Measurements from ENCODE around the gene SPAG8. TPM values are rescaled to one million over a fixed set of nuclear protein-coding genes. Genes with fewer than 3 reads are reported as not detected.

Gene SPAG8
- total and polyA plus RNA-seq, 10 of the 15 experiments (the other 5 are each of a cell fraction or from before 2014, with no cell fraction given) = 0.40 to 1.1 (median 0.72) TPM

GRCh38 chr9:35763803-35764202, 48.3 kb downstream of the SPAG8 start:
- H3K27me3 ChIP-seq (replicated peaks in 1 of 2; ENCODE audit: control insufficient read depth in 2 of 2, insufficient read depth in 2 of 2, low read length in 1 of 2) = no peaks in the 10 kb centered on the region

GRCh38 chr9:35763181-35763580, 48.9 kb downstream of the SPAG8 start:
- Histone ChIP-seq H3K9me3 (replicated peaks; ENCODE audit: control insufficient read depth, insufficient read depth, low read length) (no peaks in the 10 kb centered on the region), H4K20me1 (ENCODE audit: control insufficient read depth, insufficient read depth) (no peaks in the 10 kb centered on the region), H3K4me3 (no peak overlapping the region), H3K79me2 (ENCODE audit: control insufficient read depth, insufficient read depth, low read length) (peaks cover 25% of the 10 kb centered on the region), H2AFZ (ENCODE audit: control insufficient read depth, low read depth, low read length) (no peak overlapping the region), H3K27me3 (replicated peaks in 1 of 2; ENCODE audit: control insufficient read depth in 2 of 2, insufficient read depth in 2 of 2, low read length in 1 of 2) (no peaks in the 10 kb centered on the region), H3K9ac (ENCODE audit: control insufficient read depth, insufficient read depth, low read length) (no peak overlapping the region), H3K4me2 (ENCODE audit: control insufficient read depth, insufficient read depth) (no peak overlapping the region), H3K27ac (ENCODE audit: control insufficient read depth, insufficient read depth) (no peak overlapping the region), H3K4me1 (ENCODE audit: control insufficient read depth, insufficient read depth, low read length) (peaks cover 18% of the 10 kb centered on the region), H3K36me3 (ENCODE audit: control insufficient read depth in 2 of 2, insufficient read depth in 2 of 2, low read length in 1 of 2) (no peaks in the 10 kb centered on the region)
- no peak for FAIRE-seq
- ChIA-PET POLR2A (interaction anchor here (0.6 to 0.9 kb wide), 4 partner anchors 14 to 294 kb away, joined by 3 to 4 read pairs (median 4); no protein-coding TSS in a partner anchor), CTCF (interaction anchor here (0.7 to 1.4 kb wide), 6 partner anchors 11 to 1736 kb away, joined by 3 to 5 read pairs (median 4); no protein-coding TSS in a partner anchor), SMC1A (ENCODE audit: uncharacterized antibody, unreplicated experiment) (interaction anchor here (1.1 to 2.0 kb wide), 5 partner anchors 8 to 19 kb away, joined by 3 to 7 read pairs (median 4); no protein-coding TSS in a partner anchor), RAD21 (ENCODE audit: unreplicated experiment) (interaction anchor here (1.3 kb wide), 1 partner anchor 63 kb away, joined by 3 read pairs; no protein-coding TSS in a partner anchor)
- 96% methylated on average over 2 of the region's 2 CpGs for WGBS (ENCODE audit: insufficient coverage, insufficient replicate concordance, low lambda C conversion rate, missing lambda C conversion rate)
- no peak for ATAC-seq
- BruUV-seq (replicated peaks) = no TSS peak
- intact Hi-C loops (cut with micrococcal nuclease; ENCODE audit: unreplicated experiment) = no loop called here
- DNase-seq (ENCODE audit: low read depth, low spot score) = no peak
- in situ Hi-C loops (cut with MboI) = no loop called here
- TF ChIP-seq RELB (IDR thresholded peaks at IDR 0.05; ENCODE audit: low read depth) (no peak), NFYB (IDR thresholded peaks at IDR 0.05; ENCODE audit: insufficient read depth, low read depth, low read length) (no peak), BCLAF1 (IDR thresholded peaks at IDR 0.05) (no peak), DPF2 (IDR thresholded peaks at IDR 0.05) (no peak), IRF4 (IDR thresholded peaks at IDR 0.05; ENCODE audit: low read depth, low read length) (no peak), ZNF622 (IDR thresholded peaks at IDR 0.05) (no peak), SREBF2 (IDR thresholded peaks at IDR 0.05; ENCODE audit: low read length) (no peak)

More at GRCh38 chr9:35763803-35764202, 48.3 kb downstream of the SPAG8 start:
- Histone ChIP-seq H3K9me3 (replicated peaks; ENCODE audit: control insufficient read depth, insufficient read depth, low read length) (no peaks in the 10 kb centered on the region), H3K27ac (ENCODE audit: control insufficient read depth, insufficient read depth) (no peak overlapping the region), H3K4me2 (ENCODE audit: control insufficient read depth, insufficient read depth) (no peak overlapping the region), H2AFZ (ENCODE audit: control insufficient read depth, low read depth, low read length) (no peak overlapping the region), H3K4me1 (ENCODE audit: control insufficient read depth, insufficient read depth, low read length) (peaks cover 13% of the 10 kb centered on the region), H4K20me1 (ENCODE audit: control insufficient read depth, insufficient read depth) (no peaks in the 10 kb centered on the region), H3K36me3 (ENCODE audit: control insufficient read depth in 2 of 2, insufficient read depth in 2 of 2, low read length in 1 of 2) (0 out of 4 replicates have a peak, but pooled peaks cover 0 to 3% of the 10 kb centered on the region in 2 experiments), H3K4me3 (no peak overlapping the region), H3K9ac (ENCODE audit: control insufficient read depth, insufficient read depth, low read length) (no peak overlapping the region), H3K79me2 (ENCODE audit: control insufficient read depth, insufficient read depth, low read length) (peaks cover 18% of the 10 kb centered on the region)
- FAIRE-seq = no peak
- intact Hi-C loops (cut with micrococcal nuclease; ENCODE audit: unreplicated experiment) (no loop called here), in situ Hi-C loops (cut with MboI) (no loop called here)
- no TSS peak for BruUV-seq (replicated peaks)
- ChIA-PET POLR2A (no interaction called here), RAD21 (ENCODE audit: unreplicated experiment) (no interaction called here), CTCF (interaction anchor here (0.7 to 1.4 kb wide), 3 partner anchors 26 to 148 kb away, joined by 3 to 5 read pairs (median 5); no protein-coding TSS in a partner anchor), SMC1A (ENCODE audit: uncharacterized antibody, unreplicated experiment) (interaction anchor here (1.1 to 1.4 kb wide), 3 partner anchors 9 to 15 kb away, joined by 3 to 4 read pairs (median 4); no protein-coding TSS in a partner anchor)
- DNase-seq (ENCODE audit: low read depth, low spot score) = no peak
- TF ChIP-seq RB1 (IDR thresholded peaks at IDR 0.05; ENCODE audit: borderline replicate concordance) (no peak), EGR1 (IDR thresholded peaks at IDR 0.05; ENCODE audit: borderline replicate concordance in 1 of 2, low read depth in 2 of 2, low read length in 2 of 2) (no peak), ETV6 (conservative IDR thresholded peaks at IDR 0.05 in 1 of 2, IDR thresholded peaks at IDR 0.05 in 1 of 2; ENCODE audit: borderline replicate concordance in 1 of 2, low read depth in 1 of 2) (no peak), BCL11A (IDR thresholded peaks at IDR 0.05; ENCODE audit: low read depth, low read length) (no peak), FOXM1 (IDR thresholded peaks at IDR 0.05; ENCODE audit: low read depth, low read length) (no peak), ZSCAN29 (IDR thresholded peaks at IDR 0.05) (no peak), NR2C2 (IDR thresholded peaks at IDR 0.05; ENCODE audit: borderline replicate concordance, control insufficient read depth, insufficient read length, low read depth) (no peak), TBL1XR1 (IDR thresholded peaks at IDR 0.05; ENCODE audit: low read depth, low read length) (no peak)
- 100% methylated on average over 1 of the region's 1 CpG for WGBS (ENCODE audit: insufficient coverage, insufficient replicate concordance, low lambda C conversion rate, missing lambda C conversion rate)
- no peak for ATAC-seq

Data from GM12878 (cell line).